Muscle layer of duodenum (tissue), 2 donors: Measurements from ENCODE around the gene DEK.

Experiments used
- H3K27ac ChIP-seq: one replicate; pipeline ENCODE4 v1.7.0; 2013; ENCODE audit warnings: mild to moderate bottlenecking, low read length
- H3K27me3 ChIP-seq: one replicate; pipeline ENCODE4 v1.7.0; 2013; ENCODE audit warnings: low read depth, mild to moderate bottlenecking, control low read depth, low read length
- H3K36me3 ChIP-seq, 2 donors: one replicate each; pipeline ENCODE4 v1.7.0; 2013; ENCODE audit warnings: low read length in 2 of 2, control low read depth in 1 of 2, mild to moderate bottlenecking in 1 of 2; ENCODE audit not compliant: insufficient read depth in 2 of 2, control insufficient read depth in 1 of 2
- H3K4me1 ChIP-seq, 2 donors: one replicate each; pipeline ENCODE4 v1.7.0; 2013; ENCODE audit warnings: low read length in 2 of 2, mild to moderate bottlenecking in 2 of 2, control low read depth in 1 of 2, moderate library complexity in 1 of 2; ENCODE audit not compliant: insufficient read depth in 2 of 2, control insufficient read depth in 1 of 2
- H3K4me3 ChIP-seq, 2 donors: one replicate each; pipeline ENCODE4 v1.7.0; 2013; ENCODE audit warnings: low read length in 2 of 2, low read depth in 1 of 2, mild to moderate bottlenecking in 1 of 2
- H3K9me3 ChIP-seq, 2 donors: one replicate each; pipeline ENCODE4 v1.7.0; 2013; ENCODE audit warnings: low read length in 2 of 2, control low read depth in 1 of 2, mild to moderate bottlenecking in 1 of 2; ENCODE audit not compliant: control insufficient read depth in 1 of 2
- donor health status: healthy.

Gene DEK

GRCh38 chr6:18247002-18247401 is 17.3 kb downstream of the DEK start:
- Histone ChIP-seq H3K4me1 (no peaks in the 10 kb centered on the region), H3K4me3 (no peak overlapping the region), H3K27ac (no peak overlapping the region), H3K27me3 (no peaks in the 10 kb centered on the region), H3K9me3 (no peaks in the 10 kb centered on the region), H3K36me3 (peaks cover 35 to 37% of the 10 kb centered on the region in 2 donors)

GRCh38 chr6:18246205-18246604 is 18.1 kb downstream of the DEK start:
- Histone ChIP-seq H3K4me3 (no peak overlapping the region), H3K4me1 (no peaks in the 10 kb centered on the region), H3K9me3 (no peaks in the 10 kb centered on the region), H3K27ac (no peak overlapping the region), H3K27me3 (no peaks in the 10 kb centered on the region), H3K36me3 (peaks cover 32 to 35% of the 10 kb centered on the region in 2 donors)

DNA sequence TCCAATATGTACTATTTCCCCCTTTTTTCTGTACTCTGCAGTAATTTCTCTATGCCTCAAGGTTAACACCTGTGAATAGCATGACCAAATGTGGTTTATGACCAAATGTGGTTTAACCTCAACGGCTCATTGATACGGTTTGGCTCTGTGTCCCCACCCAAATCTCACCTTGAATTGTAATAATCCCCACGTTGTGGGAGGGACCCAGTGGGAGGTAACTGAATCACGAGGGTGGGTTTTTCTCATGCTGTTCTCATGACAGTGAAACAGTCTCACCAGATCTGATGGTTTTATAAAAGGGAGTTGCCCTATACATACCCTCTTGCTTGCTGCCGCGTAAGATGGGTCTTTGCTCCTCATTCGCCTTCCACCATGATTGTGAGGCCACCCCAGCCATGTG is 18.7 kb downstream of the DEK start:
- no peak overlapping the region for H3K27ac ChIP-seq
- H3K36me3 ChIP-seq, result peaks cover 31 to 35% of the 10 kb centered on the region in 2 donors

GRCh38 chr6:18245079-18245478 is 19.3 kb downstream of the DEK start:
- Histone ChIP-seq H3K36me3 (peaks cover 31 to 35% of the 10 kb centered on the region in 2 donors), H3K9me3 (no peaks in the 10 kb centered on the region), H3K27ac (no peak overlapping the region), H3K4me3 (no peak overlapping the region), H3K27me3 (no peaks in the 10 kb centered on the region), H3K4me1 (no peaks in the 10 kb centered on the region)

More for the DNA sequence above, 18.7 kb downstream of the DEK start:
- H3K9me3 ChIP-seq, result no peaks in the 10 kb centered on the region
- no peak overlapping the region for H3K4me3 ChIP-seq
- H3K4me1 ChIP-seq, result no peaks in the 10 kb centered on the region
- no peaks in the 10 kb centered on the region for H3K27me3 ChIP-seq

- H3K4me1 ChIP-seq, result no peaks in the 10 kb centered on the region
- no peak overlapping the region for H3K4me3 ChIP-seq
- H3K9me3 ChIP-seq, result no peaks in the 10 kb centered on the region
- H3K27ac ChIP-seq, result no peak overlapping the region
- H3K36me3 ChIP-seq, result peaks cover 31 to 34% of the 10 kb centered on the region in 2 donors
- H3K27me3 ChIP-seq, result no peaks in the 10 kb centered on the region
Observed at GRCh38 chr6:18244251-18244650, 20.1 kb downstream of the DEK start.

DNA sequence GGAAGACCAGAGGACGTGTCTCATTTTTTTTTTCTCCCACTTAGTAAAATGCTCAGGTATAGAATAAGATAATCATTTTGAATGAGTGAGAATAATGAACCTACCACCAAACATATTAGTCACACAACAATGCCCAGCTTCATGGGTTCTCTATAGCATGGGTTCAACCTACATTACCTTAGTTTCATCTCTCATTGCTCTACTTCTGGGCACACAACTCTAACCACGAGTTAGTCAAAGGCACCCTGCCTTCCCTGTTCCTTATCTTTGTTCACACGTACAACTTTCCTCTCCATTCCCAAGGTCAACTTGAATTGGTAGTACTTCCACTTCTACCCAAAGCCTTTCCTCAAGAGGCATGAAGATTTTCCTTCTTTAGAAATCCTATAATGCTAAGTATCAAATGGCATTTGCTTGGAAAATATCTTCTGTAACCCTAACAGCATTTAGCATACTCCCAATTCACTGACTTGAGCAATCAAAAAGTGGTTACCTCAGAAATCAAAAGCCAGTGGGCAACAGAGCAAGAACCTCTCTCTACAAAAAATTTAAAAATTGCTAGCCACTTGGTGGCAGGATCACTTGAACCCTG is 20.9 kb downstream of the DEK start:
- Histone ChIP-seq H3K9me3 (no peaks in the 10 kb centered on the region), H3K4me3 (no peak overlapping the region), H3K27ac (no peak overlapping the region), H3K27me3 (no peaks in the 10 kb centered on the region), H3K4me1 (no peaks in the 10 kb centered on the region), H3K36me3 (peaks cover 25 to 26% of the 10 kb centered on the region in 2 donors)

DNA sequence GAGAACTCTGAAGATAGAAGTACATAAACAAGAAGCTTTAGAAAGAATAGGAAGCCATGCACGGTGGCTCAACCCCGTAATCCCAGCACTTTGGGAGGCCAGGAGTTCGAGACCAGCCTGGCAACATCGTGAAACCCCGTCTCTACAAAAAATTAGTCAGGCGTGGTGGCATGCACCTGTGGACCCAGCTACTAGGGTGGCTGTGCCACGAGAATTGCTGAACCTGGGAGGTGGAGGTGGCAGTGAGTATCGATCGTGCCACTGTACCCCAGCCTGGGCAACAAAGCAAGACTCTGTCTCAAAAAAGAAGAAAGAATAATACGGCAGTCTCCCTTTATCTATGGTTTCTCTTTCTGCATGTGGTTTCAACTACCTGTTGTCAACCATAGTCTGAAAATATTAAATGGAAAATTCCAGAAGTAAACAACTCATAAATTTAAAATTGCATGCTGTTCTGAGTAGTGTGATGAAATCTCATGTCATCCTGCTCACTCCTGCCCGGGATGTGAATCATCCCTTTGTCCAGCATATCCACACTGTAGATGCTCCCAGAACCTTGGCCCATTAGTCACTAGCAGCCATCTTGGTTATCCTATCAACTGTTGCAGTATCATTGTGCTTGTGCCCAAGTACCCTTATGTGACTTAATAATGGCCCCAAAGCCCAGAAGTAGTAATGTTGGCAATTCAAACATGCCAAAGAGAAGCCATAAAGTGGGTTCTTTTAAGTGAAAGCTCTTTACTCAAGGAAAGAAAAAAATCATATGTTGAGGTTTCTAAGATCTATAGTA is 22.1 kb downstream of the DEK start:
- H3K27ac ChIP-seq, result no peak overlapping the region
- peaks cover 20 to 26% of the 10 kb centered on the region in 2 donors for H3K36me3 ChIP-seq

GRCh38 chr6:18241208-18242038 is 22.9 kb downstream of the DEK start:
- no peak overlapping the region for H3K27ac ChIP-seq
- H3K36me3 ChIP-seq, result peaks cover 13 to 26% of the 10 kb centered on the region in 2 donors
- no peaks in the 10 kb centered on the region for H3K9me3 ChIP-seq
- H3K4me1 ChIP-seq, result no peaks in the 10 kb centered on the region
- no peak overlapping the region for H3K4me3 ChIP-seq
- no peaks in the 10 kb centered on the region for H3K27me3 ChIP-seq

More for the DNA sequence above, 22.1 kb downstream of the DEK start:
- no peaks in the 10 kb centered on the region for H3K27me3 ChIP-seq
- no peaks in the 10 kb centered on the region for H3K9me3 ChIP-seq
- no peaks in the 10 kb centered on the region for H3K4me1 ChIP-seq
- no peak overlapping the region for H3K4me3 ChIP-seq

DNA sequence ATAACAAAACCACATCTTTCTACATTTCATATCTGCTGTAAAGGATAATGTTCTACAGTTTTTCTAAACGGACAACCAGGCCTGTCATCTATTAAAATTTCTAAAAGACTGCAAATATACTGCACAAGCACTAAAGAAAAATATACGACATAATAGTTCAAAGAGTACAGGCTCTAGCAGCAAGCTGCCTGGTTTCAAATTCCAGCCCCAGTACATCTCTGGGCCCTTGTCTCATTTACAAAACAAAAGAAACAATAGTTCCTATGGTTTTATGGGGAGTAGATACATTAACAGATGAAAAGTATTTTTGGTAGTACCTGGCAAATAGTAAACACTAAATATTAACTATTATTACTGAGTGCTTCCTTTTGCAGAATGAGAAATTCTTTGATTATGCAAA is 24.1 kb downstream of the DEK start:
- H3K27ac ChIP-seq, result no peak overlapping the region
- H3K9me3 ChIP-seq, result no peaks in the 10 kb centered on the region
- no peaks in the 10 kb centered on the region for H3K27me3 ChIP-seq
- H3K36me3 ChIP-seq, result peaks cover 19 to 37% of the 10 kb centered on the region in 2 donors
- H3K4me3 ChIP-seq, result no peak overlapping the region
- no peaks in the 10 kb centered on the region for H3K4me1 ChIP-seq

GRCh38 chr6:18237167-18237566 is 27.2 kb downstream of the DEK start:
- Histone ChIP-seq H3K4me1 (no peaks in the 10 kb centered on the region), H3K4me3 (no peak overlapping the region), H3K27ac (no peak overlapping the region), H3K9me3 (no peaks in the 10 kb centered on the region), H3K36me3 (peaks cover 21 to 26% of the 10 kb centered on the region in 2 donors), H3K27me3 (no peaks in the 10 kb centered on the region)

DNA sequence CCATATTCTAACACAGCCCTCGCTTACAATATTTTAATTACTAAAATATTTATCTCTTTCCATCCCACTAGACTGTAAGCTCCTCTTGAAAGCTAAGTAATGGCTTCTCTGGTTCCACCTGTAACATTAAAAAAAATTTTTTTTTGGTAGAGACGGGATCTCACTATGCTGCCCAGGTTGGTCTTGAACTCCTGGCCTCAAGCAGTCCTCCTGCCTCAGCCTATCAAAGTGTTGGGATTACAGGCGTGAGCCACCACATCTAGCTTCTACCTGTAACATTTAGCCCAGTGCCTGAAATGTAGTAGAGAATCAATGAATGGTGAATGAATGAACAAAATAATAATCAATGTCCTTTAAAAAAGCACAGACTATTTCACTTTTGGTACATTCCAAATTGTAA is 28.8 kb downstream of the DEK start:
- peaks cover 21 to 32% of the 10 kb centered on the region in 2 donors for H3K36me3 ChIP-seq

More for the DNA sequence above, 28.8 kb downstream of the DEK start:
- H3K9me3 ChIP-seq, result peaks cover 0 to 5% of the 10 kb centered on the region in 2 donors
- no peak overlapping the region for H3K27ac ChIP-seq
- H3K4me3 ChIP-seq, result no peak overlapping the region
- no peaks in the 10 kb centered on the region for H3K27me3 ChIP-seq
- no peaks in the 10 kb centered on the region for H3K4me1 ChIP-seq
